Gastroesophageal sphincter (tissue), 3 donors: ENCODE data around the gene FRMD4B.
A peak's percentile ranks its signal among the peaks of the same experiment; 100 is the strongest.

ENCODE experiments used
- POLR2AphosphoS5 ChIP-seq: sonication (generic); formaldehyde crosslinking; IDR thresholded peaks from one replicate; pipeline ENCODE4 v1.6.1; 2017; ENCODE audit warnings: antibody characterized with exemption
- TF ChIP-seq, protein P1 (sequence below), 4 experiments: fragments of 200-600 bp in 2 of 4; fragments of 450-650 bp in 2 of 4; sonication (generic) in 1 of 4; IDR thresholded peaks; one replicate each; pipeline ENCODE4 v1.5.1; 2017 to 2019; ENCODE audit warnings: antibody characterized with exemption in 4 of 4, mild to moderate bottlenecking in 2 of 4, moderate library complexity in 2 of 4

DNA sequence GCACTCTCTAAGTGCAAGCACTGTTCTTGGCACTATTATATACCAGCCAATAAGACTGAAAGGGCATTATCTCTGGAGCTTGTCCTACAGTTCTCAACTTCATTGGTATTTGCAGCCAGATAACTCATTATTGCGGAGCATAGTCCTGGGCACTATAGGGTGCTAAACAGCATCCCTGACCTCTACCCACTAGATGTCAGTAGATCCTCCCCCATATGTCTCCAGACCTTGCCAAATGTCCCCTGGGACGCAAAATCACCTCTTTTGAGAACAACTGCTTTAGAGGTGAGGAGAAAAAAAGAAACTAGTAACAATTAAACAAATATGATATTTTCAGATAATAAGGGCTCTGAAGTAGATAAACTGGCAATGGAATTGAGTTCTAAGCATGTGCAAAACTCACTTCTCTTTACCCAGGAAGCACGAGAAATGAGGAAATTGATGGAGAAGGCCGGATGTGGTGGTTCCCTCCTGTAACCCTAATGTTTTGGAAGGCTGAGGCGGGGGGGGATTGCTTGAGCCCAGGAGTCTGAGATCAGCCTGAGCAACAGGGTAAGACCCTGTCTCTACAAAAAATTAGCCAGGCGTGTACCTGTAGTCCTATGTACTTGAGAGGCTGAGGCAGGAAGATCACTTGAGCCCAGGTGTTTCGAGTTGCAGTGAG is 61.4 kb downstream of the FRMD4B start:
- TF ChIP-seq, protein P1, sequence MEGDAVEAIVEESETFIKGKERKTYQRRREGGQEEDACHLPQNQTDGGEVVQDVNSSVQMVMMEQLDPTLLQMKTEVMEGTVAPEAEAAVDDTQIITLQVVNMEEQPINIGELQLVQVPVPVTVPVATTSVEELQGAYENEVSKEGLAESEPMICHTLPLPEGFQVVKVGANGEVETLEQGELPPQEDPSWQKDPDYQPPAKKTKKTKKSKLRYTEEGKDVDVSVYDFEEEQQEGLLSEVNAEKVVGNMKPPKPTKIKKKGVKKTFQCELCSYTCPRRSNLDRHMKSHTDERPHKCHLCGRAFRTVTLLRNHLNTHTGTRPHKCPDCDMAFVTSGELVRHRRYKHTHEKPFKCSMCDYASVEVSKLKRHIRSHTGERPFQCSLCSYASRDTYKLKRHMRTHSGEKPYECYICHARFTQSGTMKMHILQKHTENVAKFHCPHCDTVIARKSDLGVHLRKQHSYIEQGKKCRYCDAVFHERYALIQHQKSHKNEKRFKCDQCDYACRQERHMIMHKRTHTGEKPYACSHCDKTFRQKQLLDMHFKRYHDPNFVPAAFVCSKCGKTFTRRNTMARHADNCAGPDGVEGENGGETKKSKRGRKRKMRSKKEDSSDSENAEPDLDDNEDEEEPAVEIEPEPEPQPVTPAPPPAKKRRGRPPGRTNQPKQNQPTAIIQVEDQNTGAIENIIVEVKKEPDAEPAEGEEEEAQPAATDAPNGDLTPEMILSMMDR (IDR thresholded peaks at IDR 0.05) = peak in 1 of 4 experiments; percentile 19
- TF ChIP-seq POLR2AphosphoS5 = no peak
